ENCODE measurements around the gene SMYD2. TPM values are rescaled to one million over a fixed set of nuclear protein-coding genes. Genes with fewer than 3 reads are reported as not detected.

The SMYD2 gene
- total and polyA plus RNA-seq, 2 experiments from 2014 or later: 3.6 to 5.9 TPM

GRCh38 chr1:214337511-214337910 is 56.6 kb downstream of the SMYD2 start:
- DNase-seq (ENCODE audit: low spot score) (peak; percentile 57), ATAC-seq (peak; percentile 33)
- Histone ChIP-seq H3K4me2 (peak overlapping the region; percentile 17; the same call in 1 of the 2 replicates), H3F3A (replicated peaks; ENCODE audit: low read depth) (no peaks in the 10 kb centered on the region; the same call in 1 of the 2 replicates), H3K9me2 (ENCODE audit: insufficient read depth) (0 out of 2 replicates have a peak, but pooled peaks cover 1% of the 10 kb centered on the region), H3K27ac (ENCODE audit: low read depth) (no peak overlapping the region), H3K79me2 (replicated peaks; ENCODE audit: insufficient read depth) (no peaks in the 10 kb centered on the region), H3K27me3 (ENCODE audit: insufficient read depth) (no peaks in the 10 kb centered on the region), H3K4me1 (ENCODE audit: insufficient read depth) (peaks cover 11% of the 10 kb centered on the region), H2AFZ (no peak overlapping the region), H3K36me3 (ENCODE audit: insufficient read depth) (no peaks in the 10 kb centered on the region), H3K4me3 (no peak overlapping the region), H4K20me1 (replicated peaks; ENCODE audit: insufficient read depth) (no peaks in the 10 kb centered on the region)
- no peaks in the 10 kb centered on the region for H3K36me3 Mint-ChIP-seq (ENCODE audit: low read depth)
- H3K27ac Mint-ChIP-seq: peak overlapping the region; percentile 34
- peaks cover 25% of the 10 kb centered on the region for H3K4me1 Mint-ChIP-seq
- no peak overlapping the region; the same call in 2 of the 3 replicates for H3K4me3 Mint-ChIP-seq
- TF ChIP-seq JUNB (IDR thresholded peaks at IDR 0.05; ENCODE audit: unreplicated experiment) (no peak), POLR2AphosphoS5 (IDR thresholded peaks at IDR 0.05; ENCODE audit: low read depth) (no peak), ZNF114 (CRISPR knock-in tag; IDR thresholded peaks at IDR 0.05) (no peak), REST (IDR thresholded peaks at IDR 0.05; ENCODE audit: unreplicated experiment) (no peak), EZH2phosphoT487 (IDR thresholded peaks at IDR 0.05; ENCODE audit: unreplicated experiment) (no peak), STAT1 (IDR thresholded peaks at IDR 0.05; ENCODE audit: unreplicated experiment) (no peak), ETS1 (IDR thresholded peaks at IDR 0.05) (no peak), CREB1 (CRISPR knock-in tag; IDR thresholded peaks at IDR 0.05; ENCODE audit: low read depth) (no peak), CTCF (conservative IDR thresholded peaks at IDR 0.05; ENCODE audit: low read depth in 2 of 2) (no peak), NANOG (IDR thresholded peaks at IDR 0.05; ENCODE audit: borderline replicate concordance) (no peak), ZNF462 (CRISPR knock-in tag; IDR thresholded peaks at IDR 0.05) (no peak), EZH2 (IDR thresholded peaks at IDR 0.05; ENCODE audit: low read depth, unreplicated experiment) (no peak), ZNF331 (CRISPR knock-in tag; IDR thresholded peaks at IDR 0.05; ENCODE audit: low read depth) (no peak)
- H3K27me3 Mint-ChIP-seq (ENCODE audit: insufficient read depth, low read depth, poor library complexity): peaks cover 7% of the 10 kb centered on the region
- H3K9me3 Mint-ChIP-seq: no peaks in the 10 kb centered on the region

All from GM23338 (cell line).